Suprapubic skin (tissue), 4 donors: ENCODE data around the gene KCNK4. TPM values are rescaled to one million over a fixed set of nuclear protein-coding genes. Genes with fewer than 3 reads are reported as not detected.

Experiments used
- DNase-seq, 2 donors: peaks; one replicate each; pipeline ENCODE4 v3.0.0-alpha.2; 2019; ENCODE audit warnings: low spot score in 2 of 2
- H3K27ac ChIP-seq: fragments of 200-600 bp; sonication (generic); one replicate; pipeline ENCODE4 v1.5.1; 2019
- H3K27me3 ChIP-seq: fragments of 200-600 bp; sonication (generic); one replicate; pipeline ENCODE4 v1.5.1; 2019
- H3K36me3 ChIP-seq: fragments of 200-600 bp; sonication (generic); one replicate; pipeline ENCODE4 v1.5.1; 2019
- H3K4me1 ChIP-seq: fragments of 200-600 bp; sonication (generic); one replicate; pipeline ENCODE4 v1.5.1; 2019
- H3K4me3 ChIP-seq: fragments of 200-600 bp; sonication (generic); one replicate; pipeline ENCODE4 v1.5.1; 2019; ENCODE audit warnings: mild to moderate bottlenecking
- H3K9me3 ChIP-seq: fragments of 200-600 bp; sonication (generic); one replicate; pipeline ENCODE4 v1.5.1; 2019
- EP300 ChIP-seq: sonication (generic); formaldehyde crosslinking; IDR thresholded peaks from one replicate; pipeline ENCODE4 v1.6.1; 2017; ENCODE audit warnings: antibody characterized with exemption
- POLR2A ChIP-seq, 2 donors: fragments of 450-650 bp; IDR thresholded peaks; one replicate each; pipeline ENCODE4 v1.6.1; 2017; ENCODE audit warnings: antibody characterized with exemption in 2 of 2, mild to moderate bottlenecking in 2 of 2, moderate library complexity in 2 of 2
- POLR2AphosphoS5 ChIP-seq, 3 donors: sonication (generic); formaldehyde crosslinking; IDR thresholded peaks; one replicate each; pipeline ENCODE4 v1.6.1; 2017; ENCODE audit warnings: antibody characterized with exemption in 3 of 3
- WGBS: methylation state at CpG from one replicate; pipeline ENCODE4 v1.1.5; 2018; 5-methylcytosine and 5-hydroxymethylcytosine counted together
- total RNA-seq, 4 donors: library from RNA; depleted of rRNA; stranded (reverse); fragments of >200 nt; gene quantifications; one replicate each; pipeline ENCODE4 v1.1.0, GENCODE V29; 2016
- TF ChIP-seq, protein P1 (sequence below), 2 donors: fragments of 200-600 bp in 1 of 2; fragments of 450-650 bp in 1 of 2; sonication (generic) in 1 of 2; IDR thresholded peaks; one replicate each; pipeline ENCODE4 v1.5.1; 2016 to 2019; ENCODE audit warnings: antibody characterized with exemption in 2 of 2, mild to moderate bottlenecking in 1 of 2, moderate library complexity in 1 of 2

Gene KCNK4
- total RNA-seq, 4 donors from 2014 or later, result not detected

DNA sequence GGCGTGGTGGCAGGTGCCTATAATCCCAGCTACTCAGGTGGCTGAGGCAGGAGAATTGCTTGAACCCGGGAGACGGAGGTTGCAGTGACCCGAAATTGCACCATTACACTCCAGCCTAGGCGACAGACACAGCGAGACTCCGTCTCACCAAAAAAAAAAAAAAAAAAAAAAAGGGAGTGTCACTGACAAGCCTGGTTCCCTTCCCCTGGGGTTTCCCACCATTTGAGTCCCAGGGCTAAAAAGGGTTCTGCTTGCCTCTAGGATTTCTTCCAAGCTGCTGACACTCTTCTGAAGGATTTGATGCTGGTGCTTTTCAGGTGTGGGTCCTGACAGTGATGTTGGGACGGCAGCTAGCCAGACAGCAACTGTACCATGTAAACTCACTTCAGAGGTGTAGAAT is 47.6 kb downstream of the KCNK4 start:
- Histone ChIP-seq H3K36me3 (no peaks in the 10 kb centered on the region), H3K4me3 (no peak overlapping the region), H3K4me1 (peaks cover 23% of the 10 kb centered on the region), H3K9me3 (no peaks in the 10 kb centered on the region), H3K27ac (no peak overlapping the region), H3K27me3 (no peaks in the 10 kb centered on the region)
- 75% methylated on average over 8 of the region's 8 CpGs for WGBS
- TF ChIP-seq EP300 (no peak), POLR2A (IDR thresholded peaks at IDR 0.05) (no peak), POLR2AphosphoS5 (IDR thresholded peaks at IDR 0.05) (no peak)
- TF ChIP-seq, protein P1, sequence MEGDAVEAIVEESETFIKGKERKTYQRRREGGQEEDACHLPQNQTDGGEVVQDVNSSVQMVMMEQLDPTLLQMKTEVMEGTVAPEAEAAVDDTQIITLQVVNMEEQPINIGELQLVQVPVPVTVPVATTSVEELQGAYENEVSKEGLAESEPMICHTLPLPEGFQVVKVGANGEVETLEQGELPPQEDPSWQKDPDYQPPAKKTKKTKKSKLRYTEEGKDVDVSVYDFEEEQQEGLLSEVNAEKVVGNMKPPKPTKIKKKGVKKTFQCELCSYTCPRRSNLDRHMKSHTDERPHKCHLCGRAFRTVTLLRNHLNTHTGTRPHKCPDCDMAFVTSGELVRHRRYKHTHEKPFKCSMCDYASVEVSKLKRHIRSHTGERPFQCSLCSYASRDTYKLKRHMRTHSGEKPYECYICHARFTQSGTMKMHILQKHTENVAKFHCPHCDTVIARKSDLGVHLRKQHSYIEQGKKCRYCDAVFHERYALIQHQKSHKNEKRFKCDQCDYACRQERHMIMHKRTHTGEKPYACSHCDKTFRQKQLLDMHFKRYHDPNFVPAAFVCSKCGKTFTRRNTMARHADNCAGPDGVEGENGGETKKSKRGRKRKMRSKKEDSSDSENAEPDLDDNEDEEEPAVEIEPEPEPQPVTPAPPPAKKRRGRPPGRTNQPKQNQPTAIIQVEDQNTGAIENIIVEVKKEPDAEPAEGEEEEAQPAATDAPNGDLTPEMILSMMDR (IDR thresholded peaks at IDR 0.05), result no peak
- DNase-seq, result no peak

DNA sequence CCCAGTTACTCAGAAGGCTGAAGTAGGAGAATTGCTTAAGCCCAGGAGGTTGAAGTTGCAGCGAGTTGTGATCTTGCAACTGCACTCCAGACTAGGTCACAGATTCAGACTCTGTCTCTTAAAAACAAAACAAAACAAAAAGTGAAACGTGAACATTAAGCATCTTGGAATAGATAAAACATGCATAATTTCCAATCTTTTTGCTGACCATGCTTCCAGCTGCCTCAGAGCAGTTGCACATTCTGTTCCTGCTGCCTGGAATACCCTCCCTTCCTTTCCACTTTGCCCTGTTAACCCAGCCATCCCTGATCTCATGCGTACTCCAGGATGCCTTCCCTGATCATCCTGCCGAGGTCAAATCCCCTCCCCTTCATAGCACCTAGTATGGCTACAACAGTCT is 48.2 kb downstream of the KCNK4 start:
- no peak for TF ChIP-seq POLR2A (IDR thresholded peaks at IDR 0.05)
- TF ChIP-seq POLR2AphosphoS5 (IDR thresholded peaks at IDR 0.05), result no peak
- TF ChIP-seq, protein P1 (IDR thresholded peaks at IDR 0.05), result no peak
- TF ChIP-seq EP300, result no peak
- WGBS, result 71% methylated on average over 4 of the region's 4 CpGs
- no peak for DNase-seq
- peaks cover 23% of the 10 kb centered on the region for H3K4me1 ChIP-seq
- no peaks in the 10 kb centered on the region for H3K27me3 ChIP-seq
- H3K4me3 ChIP-seq, result no peak overlapping the region
- H3K9me3 ChIP-seq, result no peaks in the 10 kb centered on the region
- H3K27ac ChIP-seq, result no peak overlapping the region
- no peaks in the 10 kb centered on the region for H3K36me3 ChIP-seq

DNA sequence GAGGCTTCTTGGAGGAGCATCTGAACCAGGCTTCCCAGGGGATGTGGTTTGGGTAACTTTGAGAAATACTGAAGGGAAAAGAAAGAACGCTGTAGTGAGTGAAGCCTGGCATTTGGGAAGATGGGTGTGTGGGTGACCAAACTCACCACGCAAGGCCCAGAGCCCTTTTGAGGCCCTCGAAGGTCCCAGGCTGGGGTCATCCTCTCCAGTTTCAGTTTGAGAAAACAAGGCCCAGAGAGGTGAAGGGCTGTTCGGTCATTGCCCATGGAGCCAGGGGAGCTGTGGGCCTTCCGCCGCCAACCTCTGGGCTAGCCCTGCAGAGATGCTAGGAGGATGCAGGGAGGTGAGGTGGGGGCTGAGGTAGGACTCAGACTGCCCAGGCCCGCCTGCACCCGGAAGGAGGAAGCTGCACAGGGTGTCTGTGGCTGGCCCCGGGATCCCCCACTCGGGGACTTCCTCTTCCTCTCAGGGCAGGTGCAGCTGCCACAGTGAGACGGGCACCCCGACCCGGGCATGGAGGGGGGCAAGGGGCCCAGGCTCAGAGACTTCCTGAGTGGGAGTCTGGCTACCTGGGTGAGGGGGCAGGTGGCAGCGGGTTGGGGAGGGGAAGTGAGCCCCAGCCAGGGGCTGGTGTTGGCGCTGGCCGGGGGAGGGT is 48.8 kb downstream of the KCNK4 start, which contains the start of gene CCDC88B:
Gene CCDC88B, plus strand, starts transcription at position 451 of the 655 bp plus-strand sequence. Its CDS starts 63 bp downstream, at position 514.
- no peaks in the 10 kb centered on the region for H3K36me3 ChIP-seq
- no peak within 1 kb of the TSS for H3K27ac ChIP-seq
- no peak for TF ChIP-seq POLR2AphosphoS5 (IDR thresholded peaks at IDR 0.05)
- no peak for TF ChIP-seq EP300
- TF ChIP-seq POLR2A (IDR thresholded peaks at IDR 0.05), result no peak
- TF ChIP-seq, protein P1 (IDR thresholded peaks at IDR 0.05), result no peak
- DNase-seq, result no peak
- H3K4me1 ChIP-seq, result peaks cover 23% of the 10 kb centered on the region
- H3K27me3 ChIP-seq, result no peaks in the 10 kb centered on the region
- peak within 1 kb of the TSS; percentile 30 for H3K4me3 ChIP-seq
- WGBS, result 74% methylated on average over 14 of the region's 16 CpGs
- no peaks in the 10 kb centered on the region for H3K9me3 ChIP-seq

DNA sequence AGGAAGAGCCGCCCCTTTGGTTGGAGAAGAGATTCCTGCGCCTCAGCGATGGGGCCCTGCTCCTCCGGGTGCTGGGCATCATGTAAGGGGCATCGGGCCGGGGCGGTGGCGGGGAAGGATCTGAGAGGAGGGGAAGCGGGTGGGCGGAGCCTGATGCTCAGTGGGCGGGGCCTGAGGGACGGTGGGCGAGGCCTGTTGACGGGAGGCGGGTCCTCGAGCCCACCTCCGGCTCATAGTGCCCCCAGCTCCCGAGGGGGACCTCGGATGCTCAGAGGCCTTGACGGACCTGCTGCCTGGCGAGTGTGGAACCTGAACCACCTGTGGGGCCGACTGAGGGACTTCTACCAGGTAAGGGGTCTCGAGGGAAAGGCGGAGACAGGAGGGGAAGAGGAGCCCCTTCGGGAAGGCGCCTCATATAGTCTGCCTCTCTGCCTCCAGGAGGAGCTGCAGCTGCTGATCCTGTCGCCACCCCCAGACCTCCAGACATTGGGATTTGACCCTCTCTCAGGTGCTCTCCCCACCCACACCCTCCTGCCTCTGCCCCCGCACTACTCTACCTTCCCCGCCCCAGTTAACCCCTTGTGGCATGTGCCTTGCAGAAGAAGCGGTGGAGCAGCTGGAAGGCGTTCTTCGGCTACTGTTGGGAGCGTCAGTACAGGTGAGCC is 49.7 kb downstream of the KCNK4 start:
- TF ChIP-seq POLR2A (IDR thresholded peaks at IDR 0.05), result no peak
- TF ChIP-seq, protein P1 (IDR thresholded peaks at IDR 0.05), result no peak
- TF ChIP-seq EP300, result no peak
- TF ChIP-seq POLR2AphosphoS5 (IDR thresholded peaks at IDR 0.05), result no peak
- H3K27me3 ChIP-seq, result no peaks in the 10 kb centered on the region
- no peaks in the 10 kb centered on the region for H3K9me3 ChIP-seq
- no peaks in the 10 kb centered on the region for H3K36me3 ChIP-seq
- no peak overlapping the region for H3K27ac ChIP-seq
- DNase-seq, result no peak
- 44% methylated on average over 27 of the region's 33 CpGs for WGBS
- H3K4me3 ChIP-seq, result peak overlapping the region; percentile 30
- H3K4me1 ChIP-seq, result peaks cover 19% of the 10 kb centered on the region

DNA sequence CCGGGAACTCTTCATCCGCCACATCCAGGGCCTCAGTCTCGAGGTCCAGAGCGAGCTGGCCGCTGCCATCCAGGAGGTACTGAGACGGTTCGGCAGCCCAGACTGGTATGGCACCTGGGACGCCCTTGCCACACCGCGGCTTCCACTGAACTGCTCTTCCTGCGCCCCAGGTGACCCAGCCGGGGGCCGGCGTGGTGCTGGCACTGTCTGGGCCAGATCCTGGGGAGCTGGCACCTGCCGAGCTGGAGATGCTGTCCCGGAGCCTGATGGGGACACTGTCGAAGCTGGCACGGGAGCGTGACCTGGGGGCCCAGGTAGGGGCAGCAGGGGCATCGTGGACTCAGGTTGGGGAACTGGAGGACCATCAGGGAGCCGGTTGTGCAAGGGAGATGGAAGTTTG is 50.3 kb downstream of the KCNK4 start:
- Histone ChIP-seq H3K9me3 (no peaks in the 10 kb centered on the region), H3K36me3 (no peaks in the 10 kb centered on the region), H3K27ac (no peak overlapping the region), H3K27me3 (no peaks in the 10 kb centered on the region), H3K4me1 (peaks cover 19% of the 10 kb centered on the region), H3K4me3 (no peak overlapping the region)
- DNase-seq, result no peak
- TF ChIP-seq, protein P1 (IDR thresholded peaks at IDR 0.05), result no peak
- TF ChIP-seq EP300, result no peak
- TF ChIP-seq POLR2AphosphoS5 (IDR thresholded peaks at IDR 0.05), result no peak
- TF ChIP-seq POLR2A (IDR thresholded peaks at IDR 0.05), result no peak
- WGBS, result 95% methylated on average over 4 of the region's 21 CpGs
